Loucy (cell line): ENCODE measurements around the gene NCOA7.

ENCODE experiments used
- CTCF ChIP-seq: fragments of 200-600 bp; sonication (generic); conservative IDR thresholded peaks from 2 replicates; pipeline ENCODE4 v1.5.1; 2014; ENCODE audit warnings: mild to moderate bottlenecking, antibody characterized with exemption, low read length
- EZH2phosphoT487 ChIP-seq: fragments of 200-600 bp; IDR thresholded peaks from 2 replicates; pipeline ENCODE4 v1.6.1; 2018; ENCODE audit warnings: antibody characterized with exemption, mild to moderate bottlenecking, moderate library complexity, borderline replicate concordance

GRCh38 chr6:125922322-125922860 lies 131.6 kb downstream of the NCOA7 start:
- TF ChIP-seq CTCF = no peak
- no peak for TF ChIP-seq EZH2phosphoT487
